ENCODE measurements around the gene RDH5. TPM values are rescaled to one million over a fixed set of nuclear protein-coding genes. Genes with fewer than 3 reads are reported as not detected.

RDH5 gene
- total and polyA plus RNA-seq, 2 of the 13 experiments (the other 11 are each of a cell fraction or from before 2014, with no cell fraction given) = 2.6 to 5.7 TPM

DNA sequence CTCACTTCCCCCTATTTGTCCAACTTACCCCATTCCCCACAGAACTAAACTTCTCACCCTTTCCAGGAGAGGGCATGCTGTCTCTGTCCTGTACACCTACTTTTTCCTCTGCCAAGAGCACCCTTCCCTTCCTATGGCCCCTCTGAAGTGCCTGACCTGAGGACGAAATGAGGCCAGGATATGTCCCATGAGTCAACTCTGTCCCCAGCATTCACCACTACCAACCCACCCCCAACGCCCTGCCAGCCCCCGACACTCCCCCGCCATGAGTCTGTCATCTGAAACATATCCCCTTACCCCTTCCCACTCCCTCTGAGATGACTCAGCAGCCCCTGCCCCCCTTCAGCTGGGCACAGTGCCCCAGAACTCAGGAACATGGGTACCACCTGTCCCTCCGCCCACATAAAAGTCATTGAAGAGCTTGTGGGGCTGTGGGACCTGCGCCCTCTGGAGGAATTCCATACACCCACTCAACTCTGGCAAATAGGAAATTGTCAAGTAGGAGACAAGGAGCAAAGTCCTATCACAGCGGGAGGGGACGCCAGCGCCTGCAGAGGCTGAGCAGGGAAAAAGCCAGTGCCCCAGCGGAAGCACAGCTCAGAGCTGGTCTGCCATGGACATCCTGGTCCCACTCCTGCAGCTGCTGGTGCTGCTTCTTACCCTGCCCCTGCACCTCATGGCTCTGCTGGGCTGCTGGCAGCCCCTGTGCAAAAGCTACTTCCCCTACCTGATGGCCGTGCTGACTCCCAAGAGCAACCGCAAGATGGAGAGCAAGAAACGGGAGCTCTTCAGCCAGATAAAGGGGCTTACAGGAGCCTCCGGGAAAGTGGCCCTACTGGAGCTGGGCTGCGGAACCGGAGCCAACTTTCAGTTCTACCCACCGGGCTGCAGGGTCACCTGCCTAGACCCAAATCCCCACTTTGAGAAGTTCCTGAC is 38.8 kb upstream of the RDH5 start (continued):
- TF ChIP-seq MYC (CRISPR knock-in tag; IDR thresholded peaks at IDR 0.05; ENCODE audit: borderline replicate concordance) (peak; percentile 33; the same call in 1 of the 2 replicates), ZC3H4 (CRISPR knock-in tag; IDR thresholded peaks at IDR 0.05; ENCODE audit: borderline replicate concordance) (no peak), GATA4 (IDR thresholded peaks at IDR 0.05; ENCODE audit: borderline replicate concordance, low read depth) (peak; percentile 60; the same call in 1 of the 2 replicates), GATAD1 (CRISPR knock-in tag; IDR thresholded peaks at IDR 0.05) (peak; percentile 61), ZNF234 (CRISPR knock-in tag; conservative IDR thresholded peaks at IDR 0.05) (0 out of 2 replicates have a peak, but pooled peaks have one; percentile 45), AKAP8 (CRISPR knock-in tag; IDR thresholded peaks at IDR 0.05) (0 out of 2 replicates have a peak, but pooled peaks have one; percentile 36), NR2C2 (CRISPR knock-in tag; IDR thresholded peaks at IDR 0.05; ENCODE audit: borderline replicate concordance) (no peak), ZNF792 (CRISPR knock-in tag; IDR thresholded peaks at IDR 0.05) (0 out of 2 replicates have a peak, but pooled peaks have one; percentile 58), KMT2B (CRISPR knock-in tag; IDR thresholded peaks at IDR 0.05) (peak; percentile 37; the same call in 1 of the 2 replicates), ZBTB44 (CRISPR knock-in tag; IDR thresholded peaks at IDR 0.05) (no peak), FOXP1 (IDR thresholded peaks at IDR 0.05) (no peak), FOXP1 (CRISPR knock-in tag; IDR thresholded peaks at IDR 0.05) (peak; percentile 13; the same call in 1 of the 2 replicates), ZNF816 (CRISPR knock-in tag; IDR thresholded peaks at IDR 0.05; ENCODE audit: borderline replicate concordance) (peak; percentile 54; the same call in 1 of the 2 replicates), ZSCAN20 (CRISPR knock-in tag; IDR thresholded peaks at IDR 0.05; ENCODE audit: borderline replicate concordance) (no peak), ZNF747 (CRISPR knock-in tag; IDR thresholded peaks at IDR 0.05; ENCODE audit: borderline replicate concordance) (no peak), KAT2B (IDR thresholded peaks at IDR 0.05; ENCODE audit: borderline replicate concordance, low read depth, low read length) (no peak), ZNF616 (CRISPR knock-in tag; IDR thresholded peaks at IDR 0.05; ENCODE audit: low read depth) (no peak), RARA (CRISPR knock-in tag; IDR thresholded peaks at IDR 0.05) (no peak), CEBPG (CRISPR knock-in tag; IDR thresholded peaks at IDR 0.05) (peak; percentile 54; the same call in 1 of the 2 replicates), TOPORS (CRISPR knock-in tag; IDR thresholded peaks at IDR 0.05) (no peak), ZNF547 (CRISPR knock-in tag; IDR thresholded peaks at IDR 0.05) (no peak), JUN (CRISPR knock-in tag; IDR thresholded peaks at IDR 0.05) (no peak), ZNF678 (CRISPR knock-in tag; IDR thresholded peaks at IDR 0.05) (no peak), HIVEP1 (CRISPR knock-in tag; IDR thresholded peaks at IDR 0.05) (peak; percentile 51; the same call in 1 of the 2 replicates), AGO2 (optimal IDR thresholded peaks at IDR 0.05; ENCODE audit: low read depth, low read length) (no peak)
- TF ChIP-seq, protein P1, sequence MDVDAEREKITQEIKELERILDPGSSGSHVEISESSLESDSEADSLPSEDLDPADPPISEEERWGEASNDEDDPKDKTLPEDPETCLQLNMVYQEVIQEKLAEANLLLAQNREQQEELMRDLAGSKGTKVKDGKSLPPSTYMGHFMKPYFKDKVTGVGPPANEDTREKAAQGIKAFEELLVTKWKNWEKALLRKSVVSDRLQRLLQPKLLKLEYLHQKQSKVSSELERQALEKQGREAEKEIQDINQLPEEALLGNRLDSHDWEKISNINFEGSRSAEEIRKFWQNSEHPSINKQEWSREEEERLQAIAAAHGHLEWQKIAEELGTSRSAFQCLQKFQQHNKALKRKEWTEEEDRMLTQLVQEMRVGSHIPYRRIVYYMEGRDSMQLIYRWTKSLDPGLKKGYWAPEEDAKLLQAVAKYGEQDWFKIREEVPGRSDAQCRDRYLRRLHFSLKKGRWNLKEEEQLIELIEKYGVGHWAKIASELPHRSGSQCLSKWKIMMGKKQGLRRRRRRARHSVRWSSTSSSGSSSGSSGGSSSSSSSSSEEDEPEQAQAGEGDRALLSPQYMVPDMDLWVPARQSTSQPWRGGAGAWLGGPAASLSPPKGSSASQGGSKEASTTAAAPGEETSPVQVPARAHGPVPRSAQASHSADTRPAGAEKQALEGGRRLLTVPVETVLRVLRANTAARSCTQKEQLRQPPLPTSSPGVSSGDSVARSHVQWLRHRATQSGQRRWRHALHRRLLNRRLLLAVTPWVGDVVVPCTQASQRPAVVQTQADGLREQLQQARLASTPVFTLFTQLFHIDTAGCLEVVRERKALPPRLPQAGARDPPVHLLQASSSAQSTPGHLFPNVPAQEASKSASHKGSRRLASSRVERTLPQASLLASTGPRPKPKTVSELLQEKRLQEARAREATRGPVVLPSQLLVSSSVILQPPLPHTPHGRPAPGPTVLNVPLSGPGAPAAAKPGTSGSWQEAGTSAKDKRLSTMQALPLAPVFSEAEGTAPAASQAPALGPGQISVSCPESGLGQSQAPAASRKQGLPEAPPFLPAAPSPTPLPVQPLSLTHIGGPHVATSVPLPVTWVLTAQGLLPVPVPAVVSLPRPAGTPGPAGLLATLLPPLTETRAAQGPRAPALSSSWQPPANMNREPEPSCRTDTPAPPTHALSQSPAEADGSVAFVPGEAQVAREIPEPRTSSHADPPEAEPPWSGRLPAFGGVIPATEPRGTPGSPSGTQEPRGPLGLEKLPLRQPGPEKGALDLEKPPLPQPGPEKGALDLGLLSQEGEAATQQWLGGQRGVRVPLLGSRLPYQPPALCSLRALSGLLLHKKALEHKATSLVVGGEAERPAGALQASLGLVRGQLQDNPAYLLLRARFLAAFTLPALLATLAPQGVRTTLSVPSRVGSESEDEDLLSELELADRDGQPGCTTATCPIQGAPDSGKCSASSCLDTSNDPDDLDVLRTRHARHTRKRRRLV (CRISPR knock-in tag; IDR thresholded peaks at IDR 0.05) = no peak
